Body of pancreas (tissue), 4 donors: ENCODE measurements around the gene HOMER2.

ENCODE experiments used
- CTCF ChIP-seq, 7 experiments: fragments of 450-650 bp in 4 of 7; fragments of 200-600 bp in 3 of 7; sonication (generic) in 3 of 7; IDR thresholded peaks; one replicate each; pipeline ENCODE4 v1.5.1; 2016 to 2019; ENCODE audit warnings: antibody characterized with exemption in 7 of 7
- POLR2A ChIP-seq, 3 donors: fragments of 450-650 bp; IDR thresholded peaks; one replicate each; pipeline ENCODE4 v1.6.1; 2016; ENCODE audit warnings: antibody characterized with exemption in 3 of 3, mild to moderate bottlenecking in 2 of 3

GRCh38 chr15:82921242-82921641, 31.3 kb downstream of the HOMER2 start:
- TF ChIP-seq POLR2A (IDR thresholded peaks at IDR 0.05) (no peak), CTCF (IDR thresholded peaks at IDR 0.05) (no peak)
